HepG2 (cell line): ENCODE data around the gene EPHA2. TPM values are rescaled to one million over a fixed set of nuclear protein-coding genes. Genes with fewer than 3 reads are reported as not detected.

Source experiments
- ATAC-seq: fragments of 200-7000 bp; cut with Tn5 transposase; 3 replicates; pipeline ENCODE4 v1.9.1; 2020; ENCODE audit warnings: mild to moderate bottlenecking, moderate library complexity
- BruUV-seq: library from RNA; stranded (reverse); fragments of 400-500 nt; replicated peaks from 2 replicates; lab custom pipeline; 2021; lab: Mats Ljungman, UMichigan
- CTCF ChIA-PET: fragments of 300-600 bp; formaldehyde crosslinking; extraction: SDS; loops from one replicate; lab custom pipeline; 2021; ENCODE audit warnings: low total read pairs, inconsistent platforms, low intra/inter-chr PET ratio; lab: Yijun Ruan, JAX
- POLR2A ChIA-PET: fragments of 350-600 bp; sonication (Branson Sonifier 250); formaldehyde crosslinking; loops from one replicate; lab custom pipeline; 2020; ENCODE audit warnings: antibody characterized with exemption, inconsistent platforms; lab: Yijun Ruan, JAX
- DNase-seq: peaks from one replicate; pipeline ENCODE4 v3.0.0-alpha.2; 2015; ENCODE audit warnings: low spot score
- FAIRE-seq: peaks from 3 replicates; lab custom pipeline; 2011; peaks lifted over from hg19 to GRCh38; lab: Jason Lieb, UNC
- H2AFZ ChIP-seq: one replicate; pipeline ENCODE4 v1.6.1; 2011; ENCODE audit warnings: low read length, inconsistent platforms
- H3K27ac ChIP-seq: fragments of 300-600 bp; 3 replicates; pipeline ENCODE4 v1.8.0; 2011; ENCODE audit warnings: mixed run types, mild to moderate bottlenecking, mixed read lengths, low read length, inconsistent platforms; ENCODE audit not compliant: insufficient read depth; ENCODE audit errors: extremely low read length
- H3K27me3 ChIP-seq, 2 experiments: fragments of 200-600 bp in 1 of 2; 2 replicates in 1 of 2; 3 replicates in 1 of 2; pipeline versions ENCODE4 v1.6.0 to v1.8.0; 2011; ENCODE audit warnings: low read length in 2 of 2, mild to moderate bottlenecking in 2 of 2, moderate library complexity in 2 of 2, inconsistent platforms in 1 of 2; ENCODE audit not compliant: insufficient read depth in 2 of 2, control insufficient read depth in 1 of 2
- H3K36me3 ChIP-seq, 2 experiments: fragments of 200-600 bp in 1 of 2; replicated peaks in 1 of 2; 2 replicates in 1 of 2; 3 replicates in 1 of 2; pipeline versions ENCODE4 v1.5.1 to v1.8.0; 2011; ENCODE audit warnings: low read length in 2 of 2, inconsistent platforms in 1 of 2; ENCODE audit not compliant: insufficient read depth in 2 of 2, control insufficient read depth in 1 of 2
- H3K4me1 ChIP-seq: 2 replicates; pipeline ENCODE4 v1.5.1; 2012; ENCODE audit warnings: low read length, inconsistent platforms; ENCODE audit not compliant: insufficient read depth
- H3K4me2 ChIP-seq: 2 replicates; pipeline ENCODE4 v1.6.0; 2011; ENCODE audit warnings: low read depth, low read length, inconsistent platforms
- H3K4me3 ChIP-seq, 3 experiments: fragments of 200-600 bp in 1 of 3; sonication (generic), shearing (Covaris generic) in 1 of 3; replicated peaks in 1 of 3; 2 replicates each; pipeline ENCODE4 v1.5.1; 2011 to 2016; ENCODE audit warnings: low read length in 3 of 3, inconsistent platforms in 2 of 3, low read depth in 2 of 3, mild to moderate bottlenecking in 2 of 3, control low read depth in 1 of 3, mixed read lengths in 1 of 3; ENCODE audit not compliant: insufficient read depth in 1 of 3
- H3K79me2 ChIP-seq: one replicate; pipeline ENCODE4 v1.6.1; 2011; ENCODE audit warnings: low read length, inconsistent platforms; ENCODE audit not compliant: insufficient read depth
- H3K9ac ChIP-seq: 2 replicates; pipeline ENCODE4 v1.6.0; 2011; ENCODE audit warnings: mild to moderate bottlenecking, low read depth, low read length, inconsistent platforms; ENCODE audit not compliant: insufficient read depth
- H3K9me3 ChIP-seq: 2 replicates; pipeline ENCODE4 v1.5.1; 2012; ENCODE audit warnings: mild to moderate bottlenecking, low read length
- H4K20me1 ChIP-seq: 2 replicates; pipeline ENCODE4 v1.6.0; 2011; ENCODE audit warnings: inconsistent platforms, mild to moderate bottlenecking, low read length, moderate library complexity; ENCODE audit not compliant: insufficient read depth
- FOSL2 ChIP-seq: sonication (generic); formaldehyde crosslinking; IDR thresholded peaks from 2 replicates; pipeline ENCODE4 v1.4.0; 2020; ENCODE audit warnings: missing genetic modification reagents
- HNRNPL ChIP-seq: fragments of 200-400 bp; formaldehyde crosslinking; IDR thresholded peaks from 2 replicates; pipeline ENCODE4 v1.6.1; 2017; ENCODE audit warnings: mild to moderate bottlenecking, low read depth, low read length
- REXO4 ChIP-seq: sonication (generic); formaldehyde crosslinking; IDR thresholded peaks from 2 replicates; pipeline ENCODE4 v1.8.0; 2022; ENCODE audit warnings: missing genetic modification reagents, mild to moderate bottlenecking, borderline replicate concordance
- SALL1 ChIP-seq: sonication (generic); formaldehyde crosslinking; IDR thresholded peaks from 2 replicates; pipeline ENCODE4 v1.8.0; 2022; ENCODE audit warnings: mild to moderate bottlenecking, missing genetic modification reagents
- TEAD2 ChIP-seq: sonication (generic); formaldehyde crosslinking; IDR thresholded peaks from 2 replicates; pipeline ENCODE4 v1.9.0; 2021; ENCODE audit warnings: missing genetic modification reagents
- TEAD3 ChIP-seq: optimal IDR thresholded peaks from 2 replicates; pipeline ENCODE3; 2016; ENCODE audit warnings: borderline replicate concordance
- ZFP1 ChIP-seq: IDR thresholded peaks from 2 replicates; pipeline ENCODE4 v1.6.1; 2016
- ZFX ChIP-seq: sonication (generic); formaldehyde crosslinking; IDR thresholded peaks from 2 replicates; pipeline ENCODE4 v1.4.0; 2020; ENCODE audit warnings: mild to moderate bottlenecking, low read depth, missing genetic modification reagents, moderate library complexity
- ZNF768 ChIP-seq: sonication (generic); formaldehyde crosslinking; IDR thresholded peaks from 2 replicates; pipeline ENCODE4 v1.4.0; 2020; ENCODE audit warnings: missing genetic modification reagents
- WGBS: methylation state at CpG from one replicate; pipeline ENCODE4 v1.1.6; 2017; ENCODE audit warnings: low lambda C conversion rate; 5-methylcytosine and 5-hydroxymethylcytosine counted together
- in situ Hi-C: cut with HindIII; loops from 2 replicates; pipeline ENCODE4 v1.10.0; 2017; ENCODE audit warnings: low pct_unique_long_range_greater_than_20kb; ENCODE audit not compliant: extremely low pct_ligation_motif_present
- intact Hi-C: fragments of 100-400 bp; cut with micrococcal nuclease; formaldehyde crosslinking; loops from one replicate; pipeline ENCODE4 v1.10.0; 2022; ENCODE audit not compliant: unreplicated experiment
- polyA plus RNA-seq, 8 experiments: library from polyadenylated mRNA; depleted of rRNA in 3 of 8; stranded (reverse) in 7 of 8; unstranded in 1 of 8; fragments of >200 nt; fragmentation: Illumina TruSeq in 4 of 8; extraction: Trizol in 4 of 8; gene quantifications; 2 replicates each; pipeline versions ENCODE4 v1.2.1 to v1.2.3, GENCODE V29; 2011 to 2016; ENCODE audit warnings: low read depth in 4 of 8, missing spikeins in 1 of 8, mixed read lengths in 1 of 8; ENCODE audit not compliant: insufficient read depth in 1 of 8
- total RNA-seq, 5 experiments: library from RNA; depleted of rRNA; stranded (reverse); fragments of >200 nt; fragmentation: Illumina TruSeq; extraction: Trizol; gene quantifications; 2 replicates each; pipeline ENCODE4 v1.2.3, GENCODE V29; 2016; ENCODE audit warnings: low read depth in 1 of 5
- TF ChIP-seq, protein P1 (sequence below): sonication (generic); formaldehyde crosslinking; IDR thresholded peaks from 2 replicates; pipeline ENCODE4 v1.4.0; 2020; ENCODE audit warnings: missing genetic modification reagents
- TF ChIP-seq, protein P2 (sequence below): sonication (generic); formaldehyde crosslinking; IDR thresholded peaks from 2 replicates; pipeline ENCODE4 v1.4.0; 2020; ENCODE audit warnings: missing genetic modification reagents, low read depth, mild to moderate bottlenecking, borderline replicate concordance
- TF ChIP-seq, protein P3 (sequence below): sonication (generic); formaldehyde crosslinking; IDR thresholded peaks from 2 replicates; pipeline ENCODE4 v1.4.0; 2020; ENCODE audit warnings: missing genetic modification reagents
- TF ChIP-seq, protein P4 (sequence below): IDR thresholded peaks from 2 replicates; pipeline ENCODE4 v1.6.1; 2016

Gene EPHA2
- total and polyA plus RNA-seq, 2 of the 13 experiments (the other 11 are each of a cell fraction or from before 2014, with no cell fraction given): 33.6 to 53.6 TPM

DNA sequence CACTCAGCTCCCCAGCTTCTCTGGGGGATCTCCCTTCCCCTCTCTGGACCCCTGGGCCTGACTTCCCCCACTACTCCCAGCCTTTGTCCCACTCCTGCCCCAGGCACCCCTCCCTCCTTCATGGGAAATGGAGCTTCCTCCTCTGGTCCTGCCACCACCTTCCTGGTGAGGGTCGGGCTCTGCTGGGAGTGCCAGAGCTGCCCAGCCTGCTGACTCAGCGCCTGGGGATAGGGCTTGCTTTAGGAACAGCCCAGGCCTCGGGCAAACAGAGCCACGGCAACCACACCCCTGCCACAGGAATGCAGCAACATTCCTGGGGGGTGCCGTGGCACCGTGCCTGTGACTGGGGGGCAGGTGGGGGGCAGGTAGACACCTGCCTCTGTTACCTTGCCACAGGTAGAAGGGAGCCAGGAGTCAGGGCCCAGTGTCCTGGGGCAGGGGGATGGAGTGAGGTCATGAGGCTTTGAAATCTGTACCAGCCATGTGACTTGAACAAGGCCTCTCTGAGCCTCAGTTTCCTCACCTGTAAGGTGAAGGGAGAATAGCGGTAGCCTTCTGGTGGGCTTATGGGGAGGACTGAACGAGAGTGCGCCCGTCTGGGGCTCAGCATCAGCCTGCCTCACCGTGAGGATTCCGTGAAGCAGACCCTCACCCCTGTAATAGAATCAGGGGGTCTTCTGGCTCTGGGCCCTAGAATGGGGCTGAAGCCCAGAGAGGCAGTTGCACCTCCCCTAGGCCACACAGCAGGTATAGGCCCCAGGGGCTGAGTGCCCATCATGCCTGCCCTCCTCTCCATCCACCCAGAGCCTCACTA lies 17.8 kb upstream of the EPHA2 start:
- H3K4me3 ChIP-seq: peak overlapping the region in 1 of 3 experiments; percentile 32; a peak in 1 of 6 replicates
- H3K79me2 ChIP-seq: no peaks in the 10 kb centered on the region
- peak overlapping the region; percentile 57 for H3K4me2 ChIP-seq
- WGBS: 68% methylated on average over 8 of the region's 12 CpGs
- ChIA-PET POLR2A (interaction anchor here (1.5 to 1.7 kb wide), 2 partner anchors 10 to 28 kb away, joined by 4 to 6 read pairs; no protein-coding TSS in a partner anchor), CTCF (no interaction called here)
- no peaks in the 10 kb centered on the region for H3K9me3 ChIP-seq
- H3K27ac ChIP-seq: no peak overlapping the region
- no peaks in the 10 kb centered on the region for H3K36me3 ChIP-seq
- H3K9ac ChIP-seq: no peak overlapping the region
- DNase-seq (no peak), FAIRE-seq (no peak), ATAC-seq (no peak)
- in situ Hi-C loops (no loop called here), intact Hi-C loops (no loop called here)
- H2AFZ ChIP-seq: no peak overlapping the region
- no TSS peak for BruUV-seq
- no peaks in the 10 kb centered on the region for H4K20me1 ChIP-seq
- H3K27me3 ChIP-seq: peaks cover 7 to 17% of the 10 kb centered on the region in 2 experiments; a peak in 3 of 5 replicates
- peaks cover 98% of the 10 kb centered on the region for H3K4me1 ChIP-seq
- TF ChIP-seq ZFX (CRISPR knock-in tag) (peak; percentile 9; the same call in 1 of the 2 replicates), FOSL2 (CRISPR knock-in tag) (peak; percentile 58), HNRNPL (peak; percentile 74), ZNF768 (CRISPR knock-in tag) (peak; percentile 93), REXO4 (CRISPR knock-in tag) (no peak), SALL1 (0 out of 2 replicates have a peak, but pooled peaks have one; percentile 14), TEAD3 (peak; percentile 90), TEAD2 (CRISPR knock-in tag) (no peak), ZFP1 (CRISPR knock-in tag) (no peak)
- TF ChIP-seq, protein P1, sequence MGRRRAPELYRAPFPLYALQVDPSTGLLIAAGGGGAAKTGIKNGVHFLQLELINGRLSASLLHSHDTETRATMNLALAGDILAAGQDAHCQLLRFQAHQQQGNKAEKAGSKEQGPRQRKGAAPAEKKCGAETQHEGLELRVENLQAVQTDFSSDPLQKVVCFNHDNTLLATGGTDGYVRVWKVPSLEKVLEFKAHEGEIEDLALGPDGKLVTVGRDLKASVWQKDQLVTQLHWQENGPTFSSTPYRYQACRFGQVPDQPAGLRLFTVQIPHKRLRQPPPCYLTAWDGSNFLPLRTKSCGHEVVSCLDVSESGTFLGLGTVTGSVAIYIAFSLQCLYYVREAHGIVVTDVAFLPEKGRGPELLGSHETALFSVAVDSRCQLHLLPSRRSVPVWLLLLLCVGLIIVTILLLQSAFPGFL: no peak
- TF ChIP-seq, protein P2, sequence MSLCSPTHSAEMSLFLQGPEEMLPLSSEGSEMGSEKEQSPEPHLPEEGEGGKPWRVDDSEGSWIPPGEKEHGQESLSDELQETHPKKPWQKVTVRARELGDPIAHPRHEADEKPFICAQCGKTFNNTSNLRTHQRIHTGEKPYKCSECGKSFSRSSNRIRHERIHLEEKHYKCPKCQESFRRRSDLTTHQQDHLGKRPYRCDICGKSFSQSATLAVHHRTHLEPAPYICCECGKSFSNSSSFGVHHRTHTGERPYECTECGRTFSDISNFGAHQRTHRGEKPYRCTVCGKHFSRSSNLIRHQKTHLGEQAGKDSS (CRISPR knock-in tag): 0 out of 2 replicates have a peak, but pooled peaks have one; percentile 14
- TF ChIP-seq, protein P3, sequence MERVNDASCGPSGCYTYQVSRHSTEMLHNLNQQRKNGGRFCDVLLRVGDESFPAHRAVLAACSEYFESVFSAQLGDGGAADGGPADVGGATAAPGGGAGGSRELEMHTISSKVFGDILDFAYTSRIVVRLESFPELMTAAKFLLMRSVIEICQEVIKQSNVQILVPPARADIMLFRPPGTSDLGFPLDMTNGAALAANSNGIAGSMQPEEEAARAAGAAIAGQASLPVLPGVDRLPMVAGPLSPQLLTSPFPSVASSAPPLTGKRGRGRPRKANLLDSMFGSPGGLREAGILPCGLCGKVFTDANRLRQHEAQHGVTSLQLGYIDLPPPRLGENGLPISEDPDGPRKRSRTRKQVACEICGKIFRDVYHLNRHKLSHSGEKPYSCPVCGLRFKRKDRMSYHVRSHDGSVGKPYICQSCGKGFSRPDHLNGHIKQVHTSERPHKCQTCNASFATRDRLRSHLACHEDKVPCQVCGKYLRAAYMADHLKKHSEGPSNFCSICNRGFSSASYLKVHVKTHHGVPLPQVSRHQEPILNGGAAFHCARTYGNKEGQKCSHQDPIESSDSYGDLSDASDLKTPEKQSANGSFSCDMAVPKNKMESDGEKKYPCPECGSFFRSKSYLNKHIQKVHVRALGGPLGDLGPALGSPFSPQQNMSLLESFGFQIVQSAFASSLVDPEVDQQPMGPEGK (CRISPR knock-in tag): peak; percentile 89
- TF ChIP-seq, protein P4, sequence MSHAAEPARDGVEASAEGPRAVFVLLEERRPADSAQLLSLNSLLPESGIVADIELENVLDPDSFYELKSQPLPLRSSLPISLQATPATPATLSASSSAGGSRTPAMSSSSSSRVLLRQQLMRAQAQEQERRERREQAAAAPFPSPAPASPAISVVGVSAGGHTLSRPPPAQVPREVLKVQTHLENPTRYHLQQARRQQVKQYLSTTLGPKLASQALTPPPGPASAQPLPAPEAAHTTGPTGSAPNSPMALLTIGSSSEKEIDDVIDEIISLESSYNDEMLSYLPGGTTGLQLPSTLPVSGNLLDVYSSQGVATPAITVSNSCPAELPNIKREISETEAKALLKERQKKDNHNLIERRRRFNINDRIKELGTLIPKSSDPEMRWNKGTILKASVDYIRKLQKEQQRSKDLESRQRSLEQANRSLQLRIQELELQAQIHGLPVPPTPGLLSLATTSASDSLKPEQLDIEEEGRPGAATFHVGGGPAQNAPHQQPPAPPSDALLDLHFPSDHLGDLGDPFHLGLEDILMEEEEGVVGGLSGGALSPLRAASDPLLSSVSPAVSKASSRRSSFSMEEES (CRISPR knock-in tag): no peak
